Measurements from ENCODE around the gene DPH5. TPM values are rescaled to one million over a fixed set of nuclear protein-coding genes. Genes with fewer than 3 reads are reported as not detected.

The DPH5 gene
- 18.7 and 25.3 TPM in 2 replicates for total RNA-seq

GRCh38 chr1:101025657-101026429 is at the start of gene DPH5:
DPH5 (minus strand) TSS chr1:101025784; CDS start chr1:101025443, 341 bp downstream.

Other genes with a start within 250 kb of the DPH5 start
- gene EXTL2, start 130.9 kb downstream of the DPH5 start, total RNA-seq = 19.3 and 28.6 TPM in 2 replicates
- 62.5 and 70.4 TPM in 2 replicates for gene SLC30A7, start 129.7 kb downstream of the DPH5 start, total RNA-seq
- gene S1PR1, start 211.2 kb upstream of the DPH5 start, total RNA-seq = 4.5 and 7.6 TPM in 2 replicates

Measured in hair follicle dermal papilla cell (primary cell).